GM23338 (cell line): ENCODE measurements around the gene CSF2RB. TPM values are rescaled to one million over a fixed set of nuclear protein-coding genes. Genes with fewer than 3 reads are reported as not detected.

Experiments used
- ATAC-seq: fragments of 200-7000 bp; cut with Tn5 transposase; 3 replicates; pipeline ENCODE4 v1.9.1; 2020
- DNase-seq: peaks from one replicate; pipeline ENCODE4 v3.0.0-alpha.2; 2015; ENCODE audit warnings: low spot score
- H2AFZ ChIP-seq: fragments of 200-600 bp; sonication (generic); 2 replicates; pipeline ENCODE4 v1.8.0; 2016; ENCODE audit warnings: antibody characterized with exemption, mild to moderate bottlenecking, moderate library complexity
- H3F3A ChIP-seq: fragments of 200-600 bp; sonication (generic); replicated peaks from 2 replicates; pipeline ENCODE4 v1.8.0; 2017; ENCODE audit warnings: antibody characterized with exemption, mixed run types, low read depth
- H3K27ac ChIP-seq: fragments of 200-600 bp; sonication (generic); 2 replicates; pipeline ENCODE4 v1.6.1; 2016; ENCODE audit warnings: low read depth
- H3K27me3 ChIP-seq: fragments of 200-600 bp; sonication (generic); 2 replicates; pipeline ENCODE4 v1.8.0; 2016; ENCODE audit warnings: mild to moderate bottlenecking, mixed run types, moderate library complexity; ENCODE audit not compliant: insufficient read depth
- H3K36me3 ChIP-seq: fragments of 200-600 bp; sonication (generic); 2 replicates; pipeline ENCODE4 v1.8.0; 2016; ENCODE audit warnings: mild to moderate bottlenecking; ENCODE audit not compliant: insufficient read depth
- H3K4me1 ChIP-seq: fragments of 200-600 bp; sonication (generic); 2 replicates; pipeline ENCODE4 v1.8.0; 2016; ENCODE audit warnings: mild to moderate bottlenecking, moderate library complexity; ENCODE audit not compliant: insufficient read depth
- H3K4me2 ChIP-seq: fragments of 200-600 bp; sonication (generic); 2 replicates; pipeline ENCODE4 v1.7.1; 2017; ENCODE audit warnings: mixed run types
- H3K4me3 ChIP-seq: fragments of 200-600 bp; sonication (generic); 2 replicates; pipeline ENCODE4 v1.6.1; 2016; ENCODE audit warnings: mixed run types
- H3K79me2 ChIP-seq: fragments of 200-600 bp; sonication (generic); replicated peaks from 2 replicates; pipeline ENCODE4 v1.8.0; 2017; ENCODE audit warnings: mild to moderate bottlenecking; ENCODE audit not compliant: insufficient read depth
- H3K9me2 ChIP-seq: fragments of 200-600 bp; sonication (generic); 2 replicates; pipeline ENCODE4 v1.8.0; 2017; ENCODE audit not compliant: insufficient read depth
- H4K20me1 ChIP-seq: fragments of 200-600 bp; sonication (generic); replicated peaks from 2 replicates; pipeline ENCODE4 v1.8.0; 2017; ENCODE audit warnings: mild to moderate bottlenecking; ENCODE audit not compliant: insufficient read depth
- H3K27ac Mint-ChIP-seq: 2 replicates; pipeline ENCODE4 v1.8.0; 2020; ENCODE audit warnings: inconsistent platforms, mild to moderate bottlenecking, moderate library complexity, mixed read lengths
- H3K27me3 Mint-ChIP-seq: 3 replicates; pipeline ENCODE4 v1.8.0; 2022; ENCODE audit warnings: low read depth, mild to moderate bottlenecking, moderate library complexity, mixed read lengths, inconsistent platforms; ENCODE audit not compliant: insufficient read depth, poor library complexity
- H3K36me3 Mint-ChIP-seq: 3 replicates; pipeline ENCODE4 v1.8.0; 2021; ENCODE audit warnings: low read depth, mild to moderate bottlenecking, inconsistent platforms, moderate library complexity, mixed read lengths
- H3K4me1 Mint-ChIP-seq: 3 replicates; pipeline ENCODE4 v1.8.0; 2020; ENCODE audit warnings: mild to moderate bottlenecking, inconsistent platforms, mixed read lengths
- H3K4me3 Mint-ChIP-seq: 3 replicates; pipeline ENCODE4 v1.8.0; 2021; ENCODE audit warnings: moderate library complexity, mild to moderate bottlenecking, inconsistent platforms, mixed read lengths
- H3K9me3 Mint-ChIP-seq: 3 replicates; pipeline ENCODE4 v1.8.0; 2020; ENCODE audit warnings: moderate library complexity, mild to moderate bottlenecking, inconsistent platforms, mixed read lengths
- CREB1 ChIP-seq: fragments of 250-450 bp; sonication (Bioruptor Pico); IDR thresholded peaks from 2 replicates; pipeline ENCODE4 v1.5.0; 2020; ENCODE audit warnings: low read depth, mild to moderate bottlenecking, moderate library complexity
- EZH2 ChIP-seq: fragments of 200-600 bp; sonication (generic); IDR thresholded peaks from one replicate; pipeline ENCODE4 v1.8.0; 2017; ENCODE audit warnings: antibody characterized with exemption, mild to moderate bottlenecking, low read depth; ENCODE audit not compliant: unreplicated experiment
- EZH2phosphoT487 ChIP-seq: fragments of 200-600 bp; sonication (generic); IDR thresholded peaks from one replicate; pipeline ENCODE4 v1.8.1; 2018; ENCODE audit warnings: antibody characterized with exemption; ENCODE audit not compliant: unreplicated experiment
- JUNB ChIP-seq: IDR thresholded peaks from one replicate; pipeline ENCODE4 v1.6.1; 2016; ENCODE audit warnings: antibody characterized with exemption; ENCODE audit not compliant: unreplicated experiment
- NANOG ChIP-seq: IDR thresholded peaks from 2 replicates; pipeline ENCODE4 v1.6.1; 2016; ENCODE audit warnings: antibody characterized with exemption, borderline replicate concordance
- POLR2AphosphoS5 ChIP-seq: IDR thresholded peaks from 2 replicates; pipeline ENCODE4 v1.6.1; 2016; ENCODE audit warnings: antibody characterized with exemption, low read depth
- STAT1 ChIP-seq: IDR thresholded peaks from one replicate; pipeline ENCODE4 v1.6.1; 2016; ENCODE audit warnings: antibody characterized with exemption; ENCODE audit not compliant: unreplicated experiment
- ZNF114 ChIP-seq: fragments of 250-450 bp; sonication (Bioruptor Pico); IDR thresholded peaks from 2 replicates; pipeline ENCODE4 v1.5.0; 2020; ENCODE audit warnings: mild to moderate bottlenecking, moderate library complexity
- ZNF331 ChIP-seq: fragments of 250-450 bp; sonication (Bioruptor Pico); IDR thresholded peaks from 2 replicates; pipeline ENCODE4 v1.5.0; 2020; ENCODE audit warnings: low read depth, mild to moderate bottlenecking, moderate library complexity
- polyA plus RNA-seq: library from polyadenylated mRNA; unstranded; fragments of >200 nt; fragmentation: Nextera tagmentation; extraction: Ambion mirVana; gene quantifications from 2 replicates; pipeline ENCODE4 v1.2.1, GENCODE V29; 2016
- total RNA-seq: library from RNA; depleted of rRNA; stranded (reverse); fragments of >200 nt; shearing (Covaris generic); gene quantifications from 2 replicates; pipeline ENCODE4 v1.2.3, GENCODE V29; 2014
- TF ChIP-seq, protein P1 (sequence below): IDR thresholded peaks from one replicate; pipeline ENCODE4 v1.6.1; 2018; ENCODE audit warnings: antibody characterized with exemption; ENCODE audit not compliant: unreplicated experiment
- TF ChIP-seq, protein P2 (sequence below): fragments of 250-450 bp; sonication (Bioruptor Pico); IDR thresholded peaks from 2 replicates; pipeline ENCODE4 v1.5.0; 2020; ENCODE audit warnings: mild to moderate bottlenecking, moderate library complexity
- TF ChIP-seq, protein P3 (sequence below), 2 experiments: fragments of 200-600 bp in 1 of 2; sonication (generic) in 1 of 2; conservative IDR thresholded peaks; 2 replicates each; pipeline versions ENCODE4 v1.5.1 to v1.6.1; 2016 to 2017; ENCODE audit warnings: antibody characterized with exemption in 2 of 2, low read depth in 2 of 2, mild to moderate bottlenecking in 2 of 2, moderate library complexity in 1 of 2
- TF ChIP-seq, protein P4 (sequence below): IDR thresholded peaks from 2 replicates; pipeline ENCODE4 v1.6.1; 2016; ENCODE audit warnings: antibody characterized with exemption

Gene CSF2RB
- total and polyA plus RNA-seq, 2 experiments from 2014 or later, result not detected

DNA sequence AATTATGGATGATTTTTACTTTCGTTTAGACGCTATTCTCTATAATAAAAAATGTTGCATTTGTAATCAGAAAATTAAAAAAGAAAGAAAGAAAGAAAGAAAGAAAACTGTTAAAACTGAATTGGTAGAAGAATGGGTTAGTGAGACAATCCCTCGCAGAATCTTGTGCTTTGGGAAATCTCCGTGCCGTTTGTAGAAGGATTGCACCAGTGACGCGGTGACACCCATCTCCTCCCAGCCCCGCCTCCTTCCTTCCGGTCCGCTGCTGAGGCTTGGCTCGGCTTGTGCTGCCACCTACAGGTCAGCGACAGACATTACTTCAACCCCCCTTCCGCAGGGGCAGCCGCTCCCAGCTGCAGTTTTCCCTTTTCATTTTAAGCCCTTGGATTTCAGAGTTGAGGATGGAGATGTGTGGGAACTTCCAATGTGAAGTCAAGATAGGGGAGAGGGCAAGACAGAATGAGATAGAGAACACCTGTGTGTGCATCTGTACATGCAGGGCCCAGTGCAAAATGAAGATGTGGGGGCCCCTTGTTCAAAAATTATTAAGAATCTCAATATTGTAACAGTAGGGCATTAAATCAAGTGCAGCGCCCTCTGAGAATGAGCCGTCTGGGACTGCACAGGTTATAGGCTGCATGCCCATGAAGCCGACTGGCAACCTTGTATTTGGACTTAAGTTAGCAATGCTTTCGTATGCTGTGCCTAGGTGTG is 64.7 kb downstream of the CSF2RB start:
- H3K4me3 Mint-ChIP-seq, result peak overlapping the region; percentile 75
- Histone ChIP-seq H3K27ac (no peak overlapping the region), H3K4me3 (peak overlapping the region; percentile 55), H3K36me3 (no peaks in the 10 kb centered on the region), H2AFZ (peak overlapping the region; percentile 82), H3K27me3 (no peaks in the 10 kb centered on the region), H4K20me1 (no peaks in the 10 kb centered on the region), H3K9me2 (no peaks in the 10 kb centered on the region), H3F3A (no peaks in the 10 kb centered on the region), H3K4me2 (peak overlapping the region; percentile 79), H3K4me1 (no peaks in the 10 kb centered on the region), H3K79me2 (no peaks in the 10 kb centered on the region)
- peaks cover 5% of the 10 kb centered on the region for H3K27me3 Mint-ChIP-seq
- peak; percentile 92 for DNase-seq
- no peaks in the 10 kb centered on the region for H3K36me3 Mint-ChIP-seq
- TF ChIP-seq NANOG (no peak), CREB1 (CRISPR knock-in tag) (peak; percentile 77), STAT1 (no peak), EZH2phosphoT487 (no peak), JUNB (no peak), POLR2AphosphoS5 (peak; percentile 45; the same call in 1 of the 2 replicates), ZNF114 (CRISPR knock-in tag) (no peak), ZNF331 (no peak), EZH2 (no peak)
- TF ChIP-seq, protein P1, sequence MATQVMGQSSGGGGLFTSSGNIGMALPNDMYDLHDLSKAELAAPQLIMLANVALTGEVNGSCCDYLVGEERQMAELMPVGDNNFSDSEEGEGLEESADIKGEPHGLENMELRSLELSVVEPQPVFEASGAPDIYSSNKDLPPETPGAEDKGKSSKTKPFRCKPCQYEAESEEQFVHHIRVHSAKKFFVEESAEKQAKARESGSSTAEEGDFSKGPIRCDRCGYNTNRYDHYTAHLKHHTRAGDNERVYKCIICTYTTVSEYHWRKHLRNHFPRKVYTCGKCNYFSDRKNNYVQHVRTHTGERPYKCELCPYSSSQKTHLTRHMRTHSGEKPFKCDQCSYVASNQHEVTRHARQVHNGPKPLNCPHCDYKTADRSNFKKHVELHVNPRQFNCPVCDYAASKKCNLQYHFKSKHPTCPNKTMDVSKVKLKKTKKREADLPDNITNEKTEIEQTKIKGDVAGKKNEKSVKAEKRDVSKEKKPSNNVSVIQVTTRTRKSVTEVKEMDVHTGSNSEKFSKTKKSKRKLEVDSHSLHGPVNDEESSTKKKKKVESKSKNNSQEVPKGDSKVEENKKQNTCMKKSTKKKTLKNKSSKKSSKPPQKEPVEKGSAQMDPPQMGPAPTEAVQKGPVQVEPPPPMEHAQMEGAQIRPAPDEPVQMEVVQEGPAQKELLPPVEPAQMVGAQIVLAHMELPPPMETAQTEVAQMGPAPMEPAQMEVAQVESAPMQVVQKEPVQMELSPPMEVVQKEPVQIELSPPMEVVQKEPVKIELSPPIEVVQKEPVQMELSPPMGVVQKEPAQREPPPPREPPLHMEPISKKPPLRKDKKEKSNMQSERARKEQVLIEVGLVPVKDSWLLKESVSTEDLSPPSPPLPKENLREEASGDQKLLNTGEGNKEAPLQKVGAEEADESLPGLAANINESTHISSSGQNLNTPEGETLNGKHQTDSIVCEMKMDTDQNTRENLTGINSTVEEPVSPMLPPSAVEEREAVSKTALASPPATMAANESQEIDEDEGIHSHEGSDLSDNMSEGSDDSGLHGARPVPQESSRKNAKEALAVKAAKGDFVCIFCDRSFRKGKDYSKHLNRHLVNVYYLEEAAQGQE, result no peak
- TF ChIP-seq, protein P2, sequence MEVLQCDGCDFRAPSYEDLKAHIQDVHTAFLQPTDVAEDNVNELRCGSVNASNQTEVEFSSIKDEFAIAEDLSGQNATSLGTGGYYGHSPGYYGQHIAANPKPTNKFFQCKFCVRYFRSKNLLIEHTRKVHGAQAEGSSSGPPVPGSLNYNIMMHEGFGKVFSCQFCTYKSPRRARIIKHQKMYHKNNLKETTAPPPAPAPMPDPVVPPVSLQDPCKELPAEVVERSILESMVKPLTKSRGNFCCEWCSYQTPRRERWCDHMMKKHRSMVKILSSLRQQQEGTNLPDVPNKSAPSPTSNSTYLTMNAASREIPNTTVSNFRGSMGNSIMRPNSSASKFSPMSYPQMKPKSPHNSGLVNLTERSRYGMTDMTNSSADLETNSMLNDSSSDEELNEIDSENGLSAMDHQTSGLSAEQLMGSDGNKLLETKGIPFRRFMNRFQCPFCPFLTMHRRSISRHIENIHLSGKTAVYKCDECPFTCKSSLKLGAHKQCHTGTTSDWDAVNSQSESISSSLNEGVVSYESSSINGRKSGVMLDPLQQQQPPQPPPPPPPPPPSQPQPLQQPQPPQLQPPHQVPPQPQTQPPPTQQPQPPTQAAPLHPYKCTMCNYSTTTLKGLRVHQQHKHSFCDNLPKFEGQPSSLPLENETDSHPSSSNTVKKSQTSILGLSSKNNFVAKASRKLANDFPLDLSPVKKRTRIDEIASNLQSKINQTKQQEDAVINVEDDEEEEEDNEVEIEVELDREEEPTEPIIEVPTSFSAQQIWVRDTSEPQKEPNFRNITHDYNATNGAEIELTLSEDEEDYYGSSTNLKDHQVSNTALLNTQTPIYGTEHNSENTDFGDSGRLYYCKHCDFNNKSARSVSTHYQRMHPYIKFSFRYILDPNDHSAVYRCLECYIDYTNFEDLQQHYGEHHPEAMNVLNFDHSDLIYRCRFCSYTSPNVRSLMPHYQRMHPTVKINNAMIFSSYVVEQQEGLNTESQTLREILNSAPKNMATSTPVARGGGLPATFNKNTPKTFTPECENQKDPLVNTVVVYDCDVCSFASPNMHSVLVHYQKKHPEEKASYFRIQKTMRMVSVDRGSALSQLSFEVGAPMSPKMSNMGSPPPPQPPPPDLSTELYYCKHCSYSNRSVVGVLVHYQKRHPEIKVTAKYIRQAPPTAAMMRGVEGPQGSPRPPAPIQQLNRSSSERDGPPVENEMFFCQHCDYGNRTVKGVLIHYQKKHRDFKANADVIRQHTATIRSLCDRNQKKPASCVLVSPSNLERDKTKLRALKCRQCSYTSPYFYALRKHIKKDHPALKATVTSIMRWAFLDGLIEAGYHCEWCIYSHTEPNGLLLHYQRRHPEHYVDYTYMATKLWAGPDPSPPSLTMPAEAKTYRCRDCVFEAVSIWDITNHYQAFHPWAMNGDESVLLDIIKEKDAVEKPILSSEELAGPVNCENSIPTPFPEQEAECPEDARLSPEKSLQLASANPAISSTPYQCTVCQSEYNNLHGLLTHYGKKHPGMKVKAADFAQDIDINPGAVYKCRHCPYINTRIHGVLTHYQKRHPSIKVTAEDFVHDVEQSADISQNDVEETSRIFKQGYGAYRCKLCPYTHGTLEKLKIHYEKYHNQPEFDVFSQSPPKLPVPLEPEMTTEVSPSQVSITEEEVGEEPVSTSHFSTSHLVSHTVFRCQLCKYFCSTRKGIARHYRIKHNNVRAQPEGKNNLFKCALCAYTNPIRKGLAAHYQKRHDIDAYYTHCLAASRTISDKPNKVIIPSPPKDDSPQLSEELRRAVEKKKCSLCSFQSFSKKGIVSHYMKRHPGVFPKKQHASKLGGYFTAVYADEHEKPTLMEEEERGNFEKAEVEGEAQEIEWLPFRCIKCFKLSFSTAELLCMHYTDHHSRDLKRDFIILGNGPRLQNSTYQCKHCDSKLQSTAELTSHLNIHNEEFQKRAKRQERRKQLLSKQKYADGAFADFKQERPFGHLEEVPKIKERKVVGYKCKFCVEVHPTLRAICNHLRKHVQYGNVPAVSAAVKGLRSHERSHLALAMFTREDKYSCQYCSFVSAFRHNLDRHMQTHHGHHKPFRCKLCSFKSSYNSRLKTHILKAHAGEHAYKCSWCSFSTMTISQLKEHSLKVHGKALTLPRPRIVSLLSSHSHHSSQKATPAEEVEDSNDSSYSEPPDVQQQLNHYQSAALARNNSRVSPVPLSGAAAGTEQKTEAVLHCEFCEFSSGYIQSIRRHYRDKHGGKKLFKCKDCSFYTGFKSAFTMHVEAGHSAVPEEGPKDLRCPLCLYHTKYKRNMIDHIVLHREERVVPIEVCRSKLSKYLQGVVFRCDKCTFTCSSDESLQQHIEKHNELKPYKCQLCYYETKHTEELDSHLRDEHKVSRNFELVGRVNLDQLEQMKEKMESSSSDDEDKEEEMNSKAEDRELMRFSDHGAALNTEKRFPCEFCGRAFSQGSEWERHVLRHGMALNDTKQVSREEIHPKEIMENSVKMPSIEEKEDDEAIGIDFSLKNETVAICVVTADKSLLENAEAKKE (CRISPR knock-in tag), result no peak
- TF ChIP-seq, protein P3, sequence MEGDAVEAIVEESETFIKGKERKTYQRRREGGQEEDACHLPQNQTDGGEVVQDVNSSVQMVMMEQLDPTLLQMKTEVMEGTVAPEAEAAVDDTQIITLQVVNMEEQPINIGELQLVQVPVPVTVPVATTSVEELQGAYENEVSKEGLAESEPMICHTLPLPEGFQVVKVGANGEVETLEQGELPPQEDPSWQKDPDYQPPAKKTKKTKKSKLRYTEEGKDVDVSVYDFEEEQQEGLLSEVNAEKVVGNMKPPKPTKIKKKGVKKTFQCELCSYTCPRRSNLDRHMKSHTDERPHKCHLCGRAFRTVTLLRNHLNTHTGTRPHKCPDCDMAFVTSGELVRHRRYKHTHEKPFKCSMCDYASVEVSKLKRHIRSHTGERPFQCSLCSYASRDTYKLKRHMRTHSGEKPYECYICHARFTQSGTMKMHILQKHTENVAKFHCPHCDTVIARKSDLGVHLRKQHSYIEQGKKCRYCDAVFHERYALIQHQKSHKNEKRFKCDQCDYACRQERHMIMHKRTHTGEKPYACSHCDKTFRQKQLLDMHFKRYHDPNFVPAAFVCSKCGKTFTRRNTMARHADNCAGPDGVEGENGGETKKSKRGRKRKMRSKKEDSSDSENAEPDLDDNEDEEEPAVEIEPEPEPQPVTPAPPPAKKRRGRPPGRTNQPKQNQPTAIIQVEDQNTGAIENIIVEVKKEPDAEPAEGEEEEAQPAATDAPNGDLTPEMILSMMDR (conservative IDR thresholded peaks at IDR 0.05; ENCODE audit: low read depth in 2 of 2), result peak; percentile 83 to 98
- TF ChIP-seq, protein P4, sequence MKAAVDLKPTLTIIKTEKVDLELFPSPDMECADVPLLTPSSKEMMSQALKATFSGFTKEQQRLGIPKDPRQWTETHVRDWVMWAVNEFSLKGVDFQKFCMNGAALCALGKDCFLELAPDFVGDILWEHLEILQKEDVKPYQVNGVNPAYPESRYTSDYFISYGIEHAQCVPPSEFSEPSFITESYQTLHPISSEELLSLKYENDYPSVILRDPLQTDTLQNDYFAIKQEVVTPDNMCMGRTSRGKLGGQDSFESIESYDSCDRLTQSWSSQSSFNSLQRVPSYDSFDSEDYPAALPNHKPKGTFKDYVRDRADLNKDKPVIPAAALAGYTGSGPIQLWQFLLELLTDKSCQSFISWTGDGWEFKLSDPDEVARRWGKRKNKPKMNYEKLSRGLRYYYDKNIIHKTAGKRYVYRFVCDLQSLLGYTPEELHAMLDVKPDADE, result peak; percentile 45; the same call in 1 of the 2 replicates
- H3K4me1 Mint-ChIP-seq, result peaks cover 17% of the 10 kb centered on the region
- H3K27ac Mint-ChIP-seq, result no peak overlapping the region
- H3K9me3 Mint-ChIP-seq, result no peaks in the 10 kb centered on the region; the same call in 2 of the 3 replicates
- ATAC-seq, result peak; percentile 76
